Activated naive CD4-positive, alpha-beta T cell treated with Interleukin-2 at 50 U/mL for 16 hours (primary cell): Measurements from ENCODE around the gene ADAMTSL3.

Source experiments
- DNase-seq: peaks from one replicate; pipeline ENCODE4 v3.0.0-alpha.2; 2020

Gene ADAMTSL3

DNA sequence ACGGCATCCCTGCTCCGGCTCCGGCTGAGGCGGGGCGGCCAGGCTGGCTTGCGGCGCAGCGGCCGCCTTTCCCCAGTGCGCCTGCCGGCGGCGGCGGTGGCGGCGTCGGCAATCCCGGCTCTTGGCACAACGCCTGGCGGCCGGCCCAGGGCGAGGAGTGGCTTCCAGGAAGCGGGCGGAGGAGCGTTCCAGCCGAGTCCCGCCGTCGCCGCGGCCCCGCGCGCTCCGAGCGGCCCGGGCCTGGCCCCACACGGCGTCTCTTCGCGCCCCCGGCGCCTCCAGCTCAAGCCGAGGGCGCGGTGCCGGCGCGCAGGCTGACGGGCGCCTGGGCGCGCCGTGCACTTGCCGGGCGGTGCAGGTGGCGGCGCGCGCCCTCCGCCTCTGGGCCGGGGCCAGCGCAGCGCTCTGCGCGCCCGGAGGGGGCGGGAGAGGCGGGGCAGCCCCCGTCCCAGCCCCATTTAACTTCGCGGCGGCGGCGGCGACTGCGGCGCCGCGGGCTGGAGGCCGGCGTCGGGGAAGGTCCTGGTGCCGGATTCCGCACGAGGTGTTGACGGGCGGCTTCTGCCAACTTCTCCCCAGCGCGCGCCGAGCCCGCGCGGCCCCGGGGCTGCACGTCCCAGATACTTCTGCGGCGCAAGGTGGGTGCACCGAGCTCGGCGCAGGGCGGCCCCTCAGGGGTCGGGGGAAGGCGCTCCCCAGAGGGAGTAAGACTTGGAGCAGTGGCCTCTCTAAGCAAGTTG lies at the start of gene ADAMTSL3:
Gene ADAMTSL3 (plus strand): TSS at position 485 of the 740 bp plus-strand sequence. CDS start 1,639 bp downstream, outside the sequence.
- DNase-seq, result no peak

GRCh38 chr15:83604549-83604948 lies 49.4 kb upstream of the ADAMTSL3 start:
- no peak for DNase-seq

DNA sequence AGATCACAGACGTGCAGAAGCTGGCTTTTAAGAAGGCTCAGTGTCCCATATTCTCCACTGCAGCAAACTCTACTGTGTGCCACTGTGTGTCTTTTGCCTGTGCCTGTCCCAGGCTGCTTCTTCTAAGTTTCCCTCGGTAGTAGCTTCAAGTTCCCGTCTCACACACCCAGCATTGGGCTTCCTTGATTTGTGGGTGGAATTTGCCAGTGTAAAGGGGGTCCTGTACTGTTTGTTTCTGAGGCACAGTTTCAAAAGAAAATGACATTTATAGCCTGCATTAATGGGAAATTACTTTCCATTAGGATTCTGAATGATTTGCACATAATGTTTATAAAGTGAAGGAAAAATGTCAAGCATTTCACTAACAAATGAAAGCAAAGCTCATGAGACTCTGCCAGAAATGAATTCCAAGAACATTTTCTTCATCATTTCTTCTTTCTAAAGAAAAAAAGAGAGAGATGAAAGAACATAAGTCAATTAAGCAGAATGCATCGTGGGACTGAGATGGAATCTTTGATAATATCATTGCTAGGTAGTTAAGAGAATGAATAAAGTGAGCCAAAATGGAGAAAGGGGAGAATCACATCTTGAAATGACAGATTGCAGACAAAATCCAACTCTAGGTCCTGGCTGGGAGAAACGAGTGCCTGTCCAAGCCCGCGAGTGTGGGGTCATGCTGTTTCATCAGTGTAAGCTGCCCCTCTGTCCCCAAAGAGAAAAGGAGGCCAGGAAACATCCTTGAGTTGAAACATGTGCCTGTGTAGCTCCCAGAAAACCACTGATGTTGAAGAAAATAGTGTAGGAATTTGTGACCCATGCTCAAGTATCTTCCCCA lies 48.6 kb upstream of the ADAMTSL3 start:
- DNase-seq, result no peak

DNA sequence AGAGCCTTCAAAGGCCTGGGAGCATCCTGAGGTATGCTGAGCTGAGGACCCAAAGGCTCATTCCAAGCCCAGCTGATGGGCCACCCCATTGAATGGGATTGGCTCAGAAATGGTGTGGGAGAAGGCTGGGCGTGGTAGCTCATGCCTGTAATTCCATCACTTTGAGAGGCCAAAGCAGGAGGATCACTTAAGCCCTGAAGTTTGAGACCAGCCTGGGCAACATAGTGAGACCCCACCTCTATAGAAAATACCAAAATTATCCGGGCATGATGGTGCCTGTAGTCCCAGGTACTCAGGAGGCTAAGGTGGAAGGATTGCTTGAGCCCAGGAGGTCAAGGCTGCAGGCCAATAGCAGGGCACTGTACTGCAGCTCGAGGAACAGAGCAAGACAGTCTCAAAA lies 43.8 kb upstream of the ADAMTSL3 start:
- no peak for DNase-seq

GRCh38 chr15:83610901-83611685 lies 42.8 kb upstream of the ADAMTSL3 start:
- no peak for DNase-seq

DNA sequence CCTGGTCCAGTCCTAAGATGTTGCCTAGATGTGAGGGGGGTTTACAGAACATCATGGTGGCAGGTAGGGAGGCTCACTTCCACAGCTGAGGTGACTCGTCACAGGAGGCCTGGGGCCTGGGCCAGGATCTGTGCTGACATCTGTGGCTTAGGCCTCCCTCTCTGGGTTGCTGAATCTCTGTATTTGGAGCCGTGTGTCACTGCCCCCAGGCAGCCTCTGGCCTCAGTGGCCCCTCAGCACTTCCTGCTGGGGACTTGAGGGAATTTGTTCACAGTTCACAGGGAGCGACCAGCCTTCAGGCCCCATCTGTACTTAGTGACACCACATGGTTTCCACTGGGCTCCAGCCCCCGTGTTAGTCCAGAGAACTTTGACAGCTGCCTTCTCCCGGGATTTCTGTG lies 41.7 kb upstream of the ADAMTSL3 start:
- no peak for DNase-seq

GRCh38 chr15:83612898-83613635 lies 40.9 kb upstream of the ADAMTSL3 start:
- DNase-seq, result no peak

- no peak for DNase-seq
These were observed 40.2 kb upstream of the ADAMTSL3 start for GRCh38 chr15:83613714-83614113.

- no peak for DNase-seq
These were observed 37.1 kb upstream of the ADAMTSL3 start for GRCh38 chr15:83616840-83617239.

DNA sequence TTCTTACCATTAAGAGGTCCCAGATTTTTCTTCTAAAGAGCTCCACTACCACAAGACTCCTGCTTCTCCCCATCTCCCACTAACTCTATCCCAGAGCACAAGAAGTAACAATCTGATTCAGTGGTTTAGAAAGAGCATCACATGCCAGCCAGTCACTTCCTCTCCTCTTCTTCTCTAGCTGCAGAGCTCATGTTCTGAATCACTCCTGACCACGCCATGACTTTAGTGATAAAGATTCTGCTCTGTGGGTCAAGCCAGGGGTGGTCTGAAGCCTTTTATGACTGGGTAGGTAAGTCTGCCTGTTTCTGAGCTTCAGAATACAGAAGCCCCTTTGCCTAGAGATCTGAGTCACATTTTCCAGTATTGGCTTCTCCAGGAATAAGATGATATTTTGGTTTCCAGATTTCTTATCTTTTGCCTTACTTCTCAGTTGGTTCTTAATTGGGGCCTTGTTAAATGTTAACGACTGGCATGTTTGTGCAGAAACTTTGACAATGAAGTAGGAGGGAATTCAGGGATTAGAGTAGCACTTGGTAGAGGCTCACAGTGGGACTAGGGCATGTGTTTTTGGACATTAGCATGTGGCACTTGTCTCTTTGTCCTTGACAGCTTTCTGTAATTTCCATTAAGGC lies 27.6 kb upstream of the ADAMTSL3 start:
- DNase-seq, result no peak

DNA sequence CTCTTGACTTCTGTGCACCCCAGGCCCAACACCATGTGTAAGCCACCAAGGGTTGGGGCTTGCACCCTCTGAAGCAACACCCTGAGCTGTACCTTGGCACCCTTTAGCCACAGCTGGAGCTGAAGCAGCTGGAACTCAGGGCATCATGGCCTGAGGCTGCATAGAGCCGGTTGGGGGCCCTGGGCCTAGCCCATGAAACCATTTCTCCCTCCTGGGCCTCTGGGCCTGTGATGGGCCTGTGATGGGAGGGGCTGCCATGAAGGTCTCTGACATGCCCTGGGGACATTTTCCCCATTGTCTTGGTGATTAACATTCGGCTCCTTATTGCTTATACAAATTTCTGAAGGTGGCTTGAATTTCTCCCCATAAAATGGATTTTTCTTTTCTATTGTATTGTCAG lies 22.4 kb upstream of the ADAMTSL3 start:
- DNase-seq, result no peak

DNA sequence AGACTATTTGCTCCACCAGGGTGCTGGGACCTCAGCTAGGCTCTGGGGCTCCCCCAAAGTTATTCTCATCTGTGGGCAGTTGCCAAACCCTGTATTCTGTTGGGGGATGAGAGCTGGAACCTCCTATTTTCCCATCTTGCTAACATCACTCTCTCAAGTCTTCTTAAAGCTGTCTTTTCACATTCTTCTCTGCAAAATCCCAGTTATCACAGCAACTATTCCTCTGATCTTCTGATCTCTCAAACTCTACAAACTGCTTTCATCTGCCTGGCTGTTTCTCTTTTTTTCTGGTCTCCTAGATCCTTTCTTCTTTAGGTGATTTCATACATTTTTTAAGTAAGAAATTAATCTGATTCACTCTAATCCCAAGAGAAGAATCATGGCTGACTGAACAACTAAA lies 10.7 kb upstream of the ADAMTSL3 start:
- DNase-seq, result no peak

GRCh38 chr15:83644439-83644838 lies 9.5 kb upstream of the ADAMTSL3 start:
- DNase-seq, result no peak

DNA sequence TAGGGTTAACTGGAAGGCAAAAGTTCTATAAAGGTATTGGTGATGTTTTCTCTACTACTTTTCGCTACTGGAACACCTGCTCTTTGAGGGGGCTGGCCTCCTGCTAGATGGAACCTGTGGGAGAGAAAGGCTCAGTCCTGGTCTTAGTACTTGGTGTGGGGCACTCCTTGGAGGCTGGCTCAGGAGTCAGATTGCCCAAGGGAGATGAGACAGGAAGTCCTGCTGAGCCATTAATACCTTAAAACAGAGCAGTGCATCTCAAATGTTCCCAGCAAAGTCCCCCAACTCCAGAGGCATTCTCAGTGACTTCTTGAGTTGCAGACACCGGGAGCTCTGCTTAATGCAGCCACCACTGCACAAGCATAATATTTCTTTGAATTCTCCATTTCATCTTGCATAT lies 3.1 kb upstream of the ADAMTSL3 start:
- DNase-seq, result no peak

DNA sequence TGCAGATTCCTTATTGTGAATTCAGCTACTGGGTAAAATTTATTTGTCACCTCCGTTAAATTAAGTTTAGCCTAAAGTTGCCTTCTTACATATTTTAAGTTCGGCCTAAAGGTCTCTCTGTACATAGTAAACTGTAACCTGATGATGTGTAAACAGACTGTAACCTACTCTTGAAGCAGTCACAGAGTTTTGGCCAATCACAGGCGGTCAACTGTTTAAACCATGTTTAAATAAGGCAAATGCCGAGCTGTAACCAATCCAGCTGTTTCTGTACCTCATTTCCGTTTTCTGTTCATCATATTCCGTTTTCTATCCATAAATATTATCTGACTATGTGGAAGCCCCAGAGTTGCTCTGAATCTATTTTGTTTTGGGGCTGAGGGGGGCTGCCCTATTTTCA lies 2.4 kb upstream of the ADAMTSL3 start:
- no peak for DNase-seq

DNA sequence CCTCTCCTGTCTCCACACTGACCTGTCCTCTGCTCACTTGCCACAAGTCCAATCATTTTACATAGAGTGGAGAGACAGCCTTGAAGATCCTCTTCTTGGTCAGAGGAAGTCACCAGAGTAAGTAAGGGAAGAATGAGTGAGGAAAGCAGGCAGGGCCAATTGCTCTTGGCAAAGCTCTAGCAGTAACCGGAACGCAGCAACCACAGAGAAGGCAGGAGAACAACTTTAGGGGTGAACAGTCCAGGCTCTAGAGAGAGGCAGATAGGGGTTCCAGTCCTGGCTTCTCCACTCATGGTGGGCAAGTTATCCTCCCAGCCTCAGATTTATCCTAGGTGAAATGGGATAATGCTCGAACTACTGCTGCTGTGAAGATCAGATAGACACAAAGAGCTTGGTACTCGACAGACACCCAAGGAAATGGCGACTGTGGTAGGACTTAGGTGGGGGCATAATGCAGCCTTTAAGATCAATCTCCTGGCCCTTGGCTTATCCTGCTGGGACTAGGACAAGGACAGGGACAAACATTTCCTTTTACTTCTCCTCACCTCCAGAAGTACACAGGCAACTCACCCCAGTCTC lies 1.2 kb upstream of the ADAMTSL3 start:
- no peak for DNase-seq

DNA sequence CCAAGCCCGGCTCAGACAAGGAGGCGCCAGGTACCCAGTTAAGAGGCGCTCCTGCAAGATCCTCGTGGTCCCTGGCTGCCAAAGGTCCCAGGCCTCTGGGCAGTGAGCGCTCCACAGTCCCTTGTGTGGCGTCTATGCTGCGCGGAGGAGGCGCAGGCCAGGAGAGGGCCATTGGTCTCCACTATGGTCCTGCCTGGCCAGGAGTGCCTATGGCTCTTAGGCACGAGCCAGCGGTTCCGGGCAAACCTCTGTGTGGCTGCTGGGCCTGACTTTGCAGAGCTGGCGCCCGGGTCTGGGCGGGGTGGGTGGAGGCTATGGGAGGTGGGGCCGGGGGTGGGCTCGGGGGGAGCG lies 660 bp upstream of the ADAMTSL3 start:
- DNase-seq, result no peak

- DNase-seq, result no peak
These were observed 685 bp downstream of the ADAMTSL3 start for GRCh38 chr15:83654379-83655236.

DNA sequence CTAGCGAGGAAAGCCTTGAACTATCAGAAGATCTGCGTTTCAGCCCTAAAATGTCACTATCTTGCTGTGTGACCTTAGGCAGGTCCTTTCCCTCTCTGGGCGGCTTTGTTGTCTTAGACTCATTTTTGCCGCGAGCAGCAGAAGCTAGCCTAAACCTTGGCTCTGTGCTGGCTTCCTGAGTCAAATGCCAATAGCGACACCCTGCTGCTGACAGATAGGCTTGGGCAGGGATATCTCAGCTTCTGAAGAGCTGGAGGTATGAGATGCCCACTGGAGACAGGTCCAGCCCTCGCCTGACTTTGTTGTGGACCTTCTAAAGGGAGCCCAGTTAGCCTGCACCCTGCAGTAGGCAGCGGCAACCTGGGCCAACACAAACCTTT lies 1.3 kb downstream of the ADAMTSL3 start:
- DNase-seq, result no peak

GRCh38 chr15:83656192-83656591 lies 2.3 kb downstream of the ADAMTSL3 start:
- DNase-seq, result no peak

DNA sequence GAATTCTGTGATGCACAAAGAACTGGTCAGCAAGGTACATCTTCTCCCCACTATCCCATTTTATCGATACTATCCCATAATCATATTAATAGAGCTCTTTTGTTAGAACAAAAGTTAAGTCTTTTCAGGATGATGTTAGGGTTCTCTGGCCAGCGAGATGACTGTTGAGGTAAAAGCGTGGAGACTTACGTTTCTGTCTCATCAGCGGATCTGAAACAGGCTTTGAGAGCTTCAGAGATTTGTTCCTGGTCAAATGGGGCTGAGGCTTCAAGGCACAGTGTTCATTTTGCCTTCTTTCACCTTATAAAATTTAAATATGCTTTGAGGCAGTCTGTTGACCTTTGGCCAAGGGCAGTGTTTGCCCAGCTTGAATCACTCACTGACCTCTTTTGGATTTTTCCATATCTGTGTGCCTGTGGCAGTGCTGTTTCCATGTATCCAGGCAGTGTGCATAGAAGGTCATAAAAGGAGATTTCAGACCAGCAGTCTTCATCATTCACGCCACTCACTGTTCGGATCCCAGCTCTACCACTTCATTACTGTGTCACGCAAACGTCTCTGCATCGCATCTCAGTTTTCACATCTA lies 3.1 kb downstream of the ADAMTSL3 start:
- no peak for DNase-seq
